ENCODE data around the gene CNKSR2.

The CNKSR2 gene
- long read RNA-seq, donor 1: 0 reads
- long read RNA-seq, donor 2: 0 reads
- long read RNA-seq, donor 3: 0 reads
- long read RNA-seq, donor 4: 0 reads
- long read RNA-seq, donor 5: 0 reads
- long read RNA-seq, donor 6: 0 reads
- long read RNA-seq, donor 7: 0 reads
- long read RNA-seq, donor 8: 0 reads

- DNase-seq: peak; percentile 74
Measured at GRCh38 chrX:21374163-21374993, at the start of gene CNKSR2. CNKSR2 (plus strand) TSS chrX:21374418; CDS start chrX:21374898, 480 bp downstream.

GRCh38 chrX:21354725-21355124 is 19.5 kb upstream of the CNKSR2 start:
- DNase-seq: no peak

GRCh38 chrX:21355831-21356230 is 18.4 kb upstream of the CNKSR2 start:
- no peak for DNase-seq

GRCh38 chrX:21369613-21370012 is 4.6 kb upstream of the CNKSR2 start:
- no peak for DNase-seq

- no peak for DNase-seq
Measured at GRCh38 chrX:21373001-21373400, 1.2 kb upstream of the CNKSR2 start.

GRCh38 chrX:21373637-21374162 is 518 bp upstream of the CNKSR2 start:
- DNase-seq: peak; percentile 61

GRCh38 chrX:21374994-21375707 is 933 bp downstream of the CNKSR2 start:
- DNase-seq: peak; percentile 19

GRCh38 chrX:21375708-21376009 is 1.4 kb downstream of the CNKSR2 start:
- DNase-seq: peak; percentile 8

- DNase-seq: no peak
Measured at GRCh38 chrX:21376636-21377035, 2.4 kb downstream of the CNKSR2 start.

- DNase-seq: no peak
Measured at GRCh38 chrX:21379991-21380390, 5.8 kb downstream of the CNKSR2 start.

GRCh38 chrX:21382715-21383114 is 8.5 kb downstream of the CNKSR2 start:
- no peak for DNase-seq

- DNase-seq: no peak
Measured at GRCh38 chrX:21383546-21383945, 9.3 kb downstream of the CNKSR2 start.

- no peak for DNase-seq
Measured at GRCh38 chrX:21384178-21384577, 10.0 kb downstream of the CNKSR2 start.

- DNase-seq: no peak
Measured at GRCh38 chrX:21394792-21395191, 20.6 kb downstream of the CNKSR2 start.

- DNase-seq: no peak
Measured at GRCh38 chrX:21398426-21398825, 24.2 kb downstream of the CNKSR2 start.

GRCh38 chrX:21400408-21401121 is 26.3 kb downstream of the CNKSR2 start:
- DNase-seq: no peak

- no peak for DNase-seq
Measured at GRCh38 chrX:21408307-21408706, 34.1 kb downstream of the CNKSR2 start.

- no peak for DNase-seq
Measured at GRCh38 chrX:21408788-21409187, 34.6 kb downstream of the CNKSR2 start.

- DNase-seq: no peak
Measured at GRCh38 chrX:21412029-21412428, 37.8 kb downstream of the CNKSR2 start.

- DNase-seq: no peak
Measured at GRCh38 chrX:21412883-21413282, 38.7 kb downstream of the CNKSR2 start.

- no peak for DNase-seq
Measured at GRCh38 chrX:21427086-21427485, 52.9 kb downstream of the CNKSR2 start.

- no peak for DNase-seq
Measured at GRCh38 chrX:21437036-21437435, 62.8 kb downstream of the CNKSR2 start.

GRCh38 chrX:21438792-21439191 is 64.6 kb downstream of the CNKSR2 start:
- DNase-seq: no peak

Measured in right kidney (tissue), 9 donors.